IMR-90 (cell line): ENCODE results near the gene ATP10A. TPM values are rescaled to one million over a fixed set of nuclear protein-coding genes. Genes with fewer than 3 reads are reported as not detected.

Experiments
- ATAC-seq: fragments of 200-7000 bp; cut with Tn5 transposase; 2 replicates; pipeline ENCODE4 v1.9.1; 2020; ENCODE audit warnings: low read depth, mild to moderate bottlenecking, moderate library complexity
- BruUV-seq: library from RNA; stranded (reverse); fragments of 400-500 nt; replicated peaks from 2 replicates; lab custom pipeline; 2021; lab: Mats Ljungman, UMichigan
- CTCF ChIA-PET: fragments of 300-600 bp; formaldehyde crosslinking; extraction: SDS; loops from one replicate; lab custom pipeline; 2021; ENCODE audit warnings: antibody characterized with exemption; lab: Yijun Ruan, JAX
- POLR2A ChIA-PET: fragments of 300-600 bp; sonication (Branson Sonifier 250); formaldehyde crosslinking; loops from one replicate; lab custom pipeline; 2022; ENCODE audit warnings: antibody characterized with exemption; ENCODE audit not compliant: unreplicated experiment; lab: Charles Lee
- DNase-seq: peaks from one replicate; pipeline ENCODE4 v3.0.0; 2013
- H2AFZ ChIP-seq: replicated peaks from 2 replicates; pipeline ENCODE3; 2013; ENCODE audit warnings: low read length, mild to moderate bottlenecking; ENCODE audit not compliant: poor library complexity
- H2AK5ac ChIP-seq: 2 replicates; pipeline ENCODE4 v1.6.1; 2013; ENCODE audit warnings: low read depth, low read length, inconsistent platforms
- H2AK9ac ChIP-seq: replicated peaks from 2 replicates; pipeline ENCODE3; 2013; ENCODE audit warnings: mild to moderate bottlenecking, low read depth, low read length, moderate library complexity; ENCODE audit not compliant: poor library complexity
- H2BK120ac ChIP-seq: 2 replicates; pipeline ENCODE4 v1.6.1; 2013; ENCODE audit warnings: low read depth, low read length, inconsistent platforms
- H2BK15ac ChIP-seq: 3 replicates; pipeline ENCODE4 v1.6.1; 2013; ENCODE audit warnings: low read depth, low read length, inconsistent platforms
- H2BK20ac ChIP-seq: 2 replicates; pipeline ENCODE4 v1.6.1; 2013; ENCODE audit warnings: low read depth, mild to moderate bottlenecking, inconsistent platforms, low read length, moderate library complexity
- H2BK5ac ChIP-seq: 2 replicates; pipeline ENCODE4 v1.6.1; 2013; ENCODE audit warnings: mild to moderate bottlenecking, low read depth, low read length, inconsistent platforms; ENCODE audit not compliant: poor library complexity, severe bottlenecking
- H3K14ac ChIP-seq: replicated peaks from 2 replicates; pipeline ENCODE4 v1.6.1; 2013; ENCODE audit warnings: low read depth, low read length, inconsistent platforms
- H3K18ac ChIP-seq: 2 replicates; pipeline ENCODE4 v1.6.1; 2013; ENCODE audit warnings: low read depth, low read length, control low read depth
- H3K23ac ChIP-seq: 2 replicates; pipeline ENCODE4 v1.6.1; 2013; ENCODE audit warnings: low read depth, low read length, inconsistent platforms
- H3K27ac ChIP-seq: 2 replicates; pipeline ENCODE4 v1.5.1; 2013; ENCODE audit warnings: mild to moderate bottlenecking, control low read depth, low read length; ENCODE audit not compliant: insufficient read depth
- H3K27me3 ChIP-seq: 2 replicates; pipeline ENCODE4 v1.6.1; 2013; ENCODE audit warnings: low read length; ENCODE audit not compliant: control insufficient read depth, insufficient read depth
- H3K36me3 ChIP-seq: 2 replicates; pipeline ENCODE4 v1.6.1; 2013; ENCODE audit warnings: low read length, mixed read lengths; ENCODE audit not compliant: control insufficient read depth, insufficient read depth
- H3K4ac ChIP-seq: 2 replicates; pipeline ENCODE4 v1.6.1; 2013; ENCODE audit warnings: low read depth, low read length, inconsistent platforms
- H3K4me1 ChIP-seq: 2 replicates; pipeline ENCODE4 v1.6.1; 2013; ENCODE audit warnings: low read length, mixed read lengths; ENCODE audit not compliant: control insufficient read depth, insufficient read depth
- H3K4me2 ChIP-seq: 2 replicates; pipeline ENCODE4 v1.6.1; 2013; ENCODE audit warnings: low read depth, mild to moderate bottlenecking, control low read depth, low read length, moderate library complexity
- H3K4me3 ChIP-seq: 2 replicates; pipeline ENCODE4 v1.5.1; 2013; ENCODE audit warnings: low read depth, mild to moderate bottlenecking, control low read depth, low read length, moderate library complexity; ENCODE audit not compliant: insufficient read depth
- H3K56ac ChIP-seq: 2 replicates; pipeline ENCODE4 v1.6.1; 2013; ENCODE audit warnings: low read length, inconsistent platforms; ENCODE audit not compliant: insufficient read depth; ENCODE audit errors: extremely low read depth
- H3K79me1 ChIP-seq, 2 experiments: 2 replicates each; pipeline ENCODE4 v1.6.1; 2013; ENCODE audit warnings: low read length in 2 of 2, inconsistent platforms in 1 of 2, low read depth in 1 of 2
- H3K9ac ChIP-seq: 2 replicates; pipeline ENCODE4 v1.6.1; 2013; ENCODE audit warnings: low read depth, low read length, control low read depth
- H3K9me1 ChIP-seq: 2 replicates; pipeline ENCODE4 v1.6.1; 2013; ENCODE audit warnings: low read length, inconsistent platforms; ENCODE audit not compliant: insufficient read depth
- H3K9me3 ChIP-seq: 2 replicates; pipeline ENCODE4 v1.6.1; 2013; ENCODE audit warnings: low read length; ENCODE audit not compliant: control insufficient read depth, insufficient read depth
- H4K20me1 ChIP-seq: 2 replicates; pipeline ENCODE4 v1.6.1; 2013; ENCODE audit warnings: low read length, inconsistent platforms; ENCODE audit not compliant: insufficient read depth
- H4K5ac ChIP-seq: 2 replicates; pipeline ENCODE4 v1.6.1; 2013; ENCODE audit warnings: mild to moderate bottlenecking, low read depth, low read length, control low read depth
- H4K8ac ChIP-seq, 2 experiments: 2 replicates each; pipeline ENCODE4 v1.6.1; 2013; ENCODE audit warnings: low read depth in 2 of 2, low read length in 2 of 2, control low read depth in 1 of 2, inconsistent platforms in 1 of 2
- H4K91ac ChIP-seq: 2 replicates; pipeline ENCODE4 v1.6.1; 2013; ENCODE audit warnings: low read depth, low read length, inconsistent platforms; ENCODE audit not compliant: insufficient read depth
- MXI1 ChIP-seq: IDR thresholded peaks from 2 replicates; pipeline ENCODE4 v1.6.1; 2012; ENCODE audit warnings: low read depth, mild to moderate bottlenecking, low read length, moderate library complexity, borderline replicate concordance
- NFE2L2 ChIP-seq: fragments of 150-350 bp; IDR thresholded peaks from 2 replicates; pipeline ENCODE4 v1.6.1; 2016; ENCODE audit warnings: low read depth, mild to moderate bottlenecking, low read length
- POLR2A ChIP-seq: IDR thresholded peaks from 2 replicates; pipeline ENCODE4 v1.6.1; 2012; ENCODE audit warnings: mild to moderate bottlenecking, low read depth, low read length
- SMC3 ChIP-seq: fragments of 150-350 bp; IDR thresholded peaks from 2 replicates; pipeline ENCODE4 v1.6.1; 2016; ENCODE audit warnings: low read depth, mild to moderate bottlenecking, antibody characterized with exemption, low read length, moderate library complexity
- WGBS, 2 experiments: methylation state at CpG; one replicate each; pipeline versions ENCODE4 v1.1.5 to v1.1.7; 2013; ENCODE audit warnings: missing lambda C conversion rate in 2 of 2; ENCODE audit not compliant: insufficient read length in 1 of 2; ENCODE audit errors: extremely low coverage in 2 of 2; 5-methylcytosine and 5-hydroxymethylcytosine counted together
- dilution Hi-C: fragments of 300-500 bp; cut with HindIII; formaldehyde crosslinking; loops from one replicate; pipeline ENCODE4 v1.14.3; 2018; ENCODE audit warnings: low sequenced_read_pairs; ENCODE audit not compliant: unreplicated experiment
- in situ Hi-C: fragments of 300-500 bp; cut with MboI; formaldehyde crosslinking; loops from 3 replicates; pipeline ENCODE4 v1.14.3; 2019; ENCODE audit warnings: low sequenced_read_pairs, inconsistent platforms, mixed read lengths
- intact Hi-C: fragments of 100-400 bp; cut with micrococcal nuclease; formaldehyde crosslinking; loops from 2 replicates; pipeline ENCODE4 v1.10.0; 2022
- polyA plus RNA-seq, 3 experiments: library from polyadenylated mRNA; depleted of rRNA; stranded (reverse); fragments of >200 nt; gene quantifications; 2 replicates each; pipeline ENCODE4 v1.2.3, GENCODE V29; 2012; ENCODE audit warnings: low replicate concordance in 1 of 3
- total RNA-seq: library from RNA; depleted of rRNA; stranded (reverse); fragments of >200 nt; gene quantifications from 2 replicates; pipeline ENCODE4 v1.2.3, GENCODE V29; 2012
- TF ChIP-seq, protein P1 (sequence below): fragments of 150-350 bp; IDR thresholded peaks from 2 replicates; pipeline ENCODE4 v1.6.1; 2017; ENCODE audit warnings: mild to moderate bottlenecking, antibody characterized with exemption, low read length, low read depth

ATP10A gene
- total and polyA plus RNA-seq, 2 of the 4 experiments (the other 2 are of a cell fraction), result 13.8 to 16.0 TPM

DNA sequence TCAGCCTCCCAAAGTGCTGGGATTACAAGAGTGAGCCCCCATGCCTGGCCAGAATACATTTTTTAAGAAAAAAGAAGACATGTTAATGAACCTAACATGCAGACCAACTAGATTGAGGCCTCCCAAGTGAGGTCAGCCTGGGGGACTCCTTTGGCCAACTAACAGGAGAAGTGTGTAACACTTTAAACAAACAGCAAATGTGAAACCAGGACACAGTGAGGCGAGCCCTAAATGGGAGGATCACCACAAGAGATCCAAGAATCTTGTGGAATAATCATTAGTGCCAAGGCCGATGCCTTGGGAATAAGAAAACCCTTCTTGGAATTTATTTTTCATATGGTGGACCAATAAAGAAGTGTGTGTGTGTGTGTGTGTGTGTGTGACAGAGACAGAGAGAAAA, 73.9 kb downstream of the ATP10A start:
- peaks cover 22 to 74% of the 10 kb centered on the region in 2 experiments for H3K79me1 ChIP-seq
- H2AK9ac ChIP-seq, result no peak overlapping the region
- peaks cover 35% of the 10 kb centered on the region for H3K4me1 ChIP-seq
- H3K56ac ChIP-seq, result no peak overlapping the region
- H4K20me1 ChIP-seq, result peaks cover 7% of the 10 kb centered on the region; the same call in 1 of the 2 replicates
- peaks cover 18% of the 10 kb centered on the region for H3K9me1 ChIP-seq
- BruUV-seq, result no TSS peak
- TF ChIP-seq, protein P1, sequence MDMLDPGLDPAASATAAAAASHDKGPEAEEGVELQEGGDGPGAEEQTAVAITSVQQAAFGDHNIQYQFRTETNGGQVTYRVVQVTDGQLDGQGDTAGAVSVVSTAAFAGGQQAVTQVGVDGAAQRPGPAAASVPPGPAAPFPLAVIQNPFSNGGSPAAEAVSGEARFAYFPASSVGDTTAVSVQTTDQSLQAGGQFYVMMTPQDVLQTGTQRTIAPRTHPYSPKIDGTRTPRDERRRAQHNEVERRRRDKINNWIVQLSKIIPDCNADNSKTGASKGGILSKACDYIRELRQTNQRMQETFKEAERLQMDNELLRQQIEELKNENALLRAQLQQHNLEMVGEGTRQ, result no peak
- TF ChIP-seq SMC3, result no peak
- no peak for TF ChIP-seq MXI1
- TF ChIP-seq NFE2L2, result no peak
- TF ChIP-seq POLR2A, result no peak
- no peaks in the 10 kb centered on the region for H3K27me3 ChIP-seq
- WGBS, 2 experiments, result no CpG with 5 or more reads among the region's 2 CpGs
- dilution Hi-C loops, result no loop called here
- H2BK5ac ChIP-seq, result peak overlapping the region; percentile 67
- peak overlapping the region; percentile 28; the same call in 1 of the 2 replicates for H3K4ac ChIP-seq
- peak overlapping the region; percentile 28; the same call in 1 of the 2 replicates for H3K18ac ChIP-seq
- no peak overlapping the region for H3K23ac ChIP-seq
- H3K4me3 ChIP-seq, result no peak overlapping the region
- in situ Hi-C loops, result no loop called here
- peak overlapping the region; percentile 79; the same call in 1 of the 2 replicates for H2AK5ac ChIP-seq
- no peak overlapping the region; the same call in 1 of the 2 replicates for H4K91ac ChIP-seq
- no peak overlapping the region for H2AFZ ChIP-seq
- 0 out of 3 replicates have a peak overlapping the region, but pooled peaks have one; percentile 15 for H2BK15ac ChIP-seq
- no peak for ATAC-seq
- no peak overlapping the region for H3K9ac ChIP-seq
- peak; percentile 20 for DNase-seq
- no peak overlapping the region for H3K4me2 ChIP-seq
- 0 out of 4 replicates have a peak overlapping the region, but pooled peaks of 1 of the 2 experiments have one; percentile 6 for H4K8ac ChIP-seq
- no peaks in the 10 kb centered on the region for H3K9me3 ChIP-seq
- no peak overlapping the region for H2BK20ac ChIP-seq
- ChIA-PET POLR2A (no interaction called here), CTCF (no interaction called here)
- intact Hi-C loops, result no loop called here
- H3K36me3 ChIP-seq, result no peaks in the 10 kb centered on the region
- H4K5ac ChIP-seq, result no peak overlapping the region
- H3K27ac ChIP-seq, result no peak overlapping the region
- 0 out of 2 replicates have a peak overlapping the region, but pooled peaks have one; percentile 1 for H2BK120ac ChIP-seq
- H3K14ac ChIP-seq, result no peak overlapping the region
